HG02981 (cell line): Measurements from ENCODE around the gene NACC2.
"Not testable (repeated sequence)": the region's sequence is repeated elsewhere in the genome, so short reads cannot be mapped to it uniquely, and the experiment has no call there.

Source experiments
- ATAC-seq: cut with Tn5 transposase; IDR thresholded peaks from one replicate; pipeline ENCODE4 v1.9.1; 2021; ENCODE audit warnings: mild to moderate bottlenecking, moderate library complexity; ENCODE audit not compliant: unreplicated experiment

The NACC2 gene

GRCh38 chr9:135968601-135969000 is 126.5 kb downstream of the NACC2 start:
- no peak for ATAC-seq

GRCh38 chr9:135968083-135968476 is 127.0 kb downstream of the NACC2 start:
- ATAC-seq: no peak

GRCh38 chr9:135966916-135967260 is 128.2 kb downstream of the NACC2 start:
- ATAC-seq: not testable (repeated sequence)

GRCh38 chr9:135965124-135965756 is 129.8 kb downstream of the NACC2 start:
- ATAC-seq: no peak

- ATAC-seq: no peak
These were observed 131.2 kb downstream of the NACC2 start for GRCh38 chr9:135963938-135964337.

- ATAC-seq: no peak
These were observed 131.8 kb downstream of the NACC2 start for GRCh38 chr9:135963338-135963737.

- no peak for ATAC-seq
These were observed 132.3 kb downstream of the NACC2 start for GRCh38 chr9:135962696-135963307.

- no peak for ATAC-seq
These were observed 133.0 kb downstream of the NACC2 start for GRCh38 chr9:135961811-135962695.

GRCh38 chr9:135961277-135961715 is 133.8 kb downstream of the NACC2 start, which contains the start of gene UBAC1:
TSS of gene UBAC1 (minus strand) at chr9:135961373. CDS start at chr9:135961162, 211 bp downstream.
- ATAC-seq: peak; percentile 82

GRCh38 chr9:135960411-135961276 is 134.4 kb downstream of the NACC2 start:
- peak; percentile 18 for ATAC-seq

GRCh38 chr9:135959814-135960213 is 135.3 kb downstream of the NACC2 start:
- ATAC-seq: no peak

GRCh38 chr9:135958485-135958884 is 136.6 kb downstream of the NACC2 start:
- no peak for ATAC-seq

GRCh38 chr9:135957431-135957830 is 137.7 kb downstream of the NACC2 start:
- ATAC-seq: no peak

GRCh38 chr9:135956802-135957174 is 138.3 kb downstream of the NACC2 start:
- no peak for ATAC-seq
